GM12873 (cell line): ENCODE measurements around the gene TTC12.

Source experiments
- CTCF ChIP-seq: IDR thresholded peaks from 2 replicates; pipeline ENCODE4 v1.5.1; 2012; ENCODE audit warnings: low read depth, mild to moderate bottlenecking, moderate library complexity, low read length, control low read depth; ENCODE audit not compliant: insufficient read depth; ENCODE audit errors: missing control alignments

TTC12 gene

GRCh38 chr11:113272281-113272680 is 42.1 kb upstream of the TTC12 start:
- no peak for TF ChIP-seq CTCF

GRCh38 chr11:113272927-113273615 is 41.3 kb upstream of the TTC12 start:
- TF ChIP-seq CTCF = no peak

GRCh38 chr11:113273720-113274119 is 40.7 kb upstream of the TTC12 start:
- TF ChIP-seq CTCF = no peak

GRCh38 chr11:113274713-113275582 is 39.4 kb upstream of the TTC12 start:
- no peak for TF ChIP-seq CTCF

GRCh38 chr11:113275602-113276001 is 38.8 kb upstream of the TTC12 start:
- TF ChIP-seq CTCF = no peak

- no peak for TF ChIP-seq CTCF
These were observed 37.9 kb upstream of the TTC12 start for GRCh38 chr11:113276466-113276865.

- TF ChIP-seq CTCF = no peak
These were observed 36.5 kb upstream of the TTC12 start for GRCh38 chr11:113277907-113278306.
